ENCODE measurements around the gene ADAM12. TPM values are rescaled to one million over a fixed set of nuclear protein-coding genes. Genes with fewer than 3 reads are reported as not detected.

Gene ADAM12
- total RNA-seq, 3 donors from 2014 or later = 0.34 to 0.87 (median 0.51) TPM

- DNase-seq = no peak
- no peak for ATAC-seq
- H3K27me3 Mint-ChIP-seq (ENCODE audit: low read depth) = no peaks in the 10 kb centered on the region
- no peaks in the 10 kb centered on the region for H3K36me3 Mint-ChIP-seq (ENCODE audit: insufficient read depth)
- peaks cover 18% of the 10 kb centered on the region for H3K9me3 Mint-ChIP-seq
- no peak overlapping the region for H3K4me3 Mint-ChIP-seq
- no peaks in the 10 kb centered on the region for H3K4me1 Mint-ChIP-seq (ENCODE audit: low read depth)
Measured at GRCh38 chr10:126421756-126422256, 33.5 kb upstream of the ADAM12 start.

GRCh38 chr10:126420567-126421300 lies 32.5 kb upstream of the ADAM12 start:
- ATAC-seq (no peak), DNase-seq (no peak)
- H3K4me3 Mint-ChIP-seq = no peak overlapping the region
- H3K27me3 Mint-ChIP-seq (ENCODE audit: low read depth) = no peaks in the 10 kb centered on the region
- H3K4me1 Mint-ChIP-seq (ENCODE audit: low read depth) = no peaks in the 10 kb centered on the region
- H3K36me3 Mint-ChIP-seq (ENCODE audit: insufficient read depth) = no peaks in the 10 kb centered on the region
- H3K9me3 Mint-ChIP-seq = peaks cover 26% of the 10 kb centered on the region

GRCh38 chr10:126417220-126417825 lies 29.0 kb upstream of the ADAM12 start:
- no peaks in the 10 kb centered on the region for H3K27me3 Mint-ChIP-seq (ENCODE audit: low read depth)
- no peak for ATAC-seq
- no peaks in the 10 kb centered on the region for H3K4me1 Mint-ChIP-seq (ENCODE audit: low read depth)
- no peak overlapping the region for H3K4me3 Mint-ChIP-seq
- H3K9me3 Mint-ChIP-seq = peaks cover 16% of the 10 kb centered on the region
- DNase-seq = no peak
- H3K36me3 Mint-ChIP-seq (ENCODE audit: insufficient read depth) = no peaks in the 10 kb centered on the region

- Mint-ChIP-seq H3K4me3 (no peak overlapping the region), H3K27me3 (ENCODE audit: low read depth) (no peaks in the 10 kb centered on the region), H3K4me1 (ENCODE audit: low read depth) (no peaks in the 10 kb centered on the region), H3K36me3 (ENCODE audit: insufficient read depth) (no peaks in the 10 kb centered on the region), H3K9me3 (no peaks in the 10 kb centered on the region)
- DNase-seq = no peak
- ATAC-seq = no peak
Measured at GRCh38 chr10:126409821-126410220, 21.5 kb upstream of the ADAM12 start.

- Mint-ChIP-seq H3K9me3 (no peaks in the 10 kb centered on the region), H3K36me3 (ENCODE audit: insufficient read depth) (no peaks in the 10 kb centered on the region), H3K4me1 (ENCODE audit: low read depth) (no peaks in the 10 kb centered on the region), H3K27me3 (ENCODE audit: low read depth) (no peaks in the 10 kb centered on the region), H3K4me3 (no peak overlapping the region)
- no peak for DNase-seq
- no peak for ATAC-seq
Measured at GRCh38 chr10:126408953-126409641, 20.8 kb upstream of the ADAM12 start.

- H3K4me3 Mint-ChIP-seq = no peak overlapping the region
- H3K9me3 Mint-ChIP-seq = no peaks in the 10 kb centered on the region
- DNase-seq (no peak), ATAC-seq (no peak)
- no peaks in the 10 kb centered on the region for H3K27me3 Mint-ChIP-seq (ENCODE audit: low read depth)
- no peaks in the 10 kb centered on the region for H3K36me3 Mint-ChIP-seq (ENCODE audit: insufficient read depth)
- no peaks in the 10 kb centered on the region for H3K4me1 Mint-ChIP-seq (ENCODE audit: low read depth)
Measured at GRCh38 chr10:126407831-126408230, 19.6 kb upstream of the ADAM12 start.

- no peaks in the 10 kb centered on the region for H3K4me1 Mint-ChIP-seq (ENCODE audit: low read depth)
Measured at GRCh38 chr10:126405239-126405775, 17.0 kb upstream of the ADAM12 start.

GRCh38 chr10:126402721-126403695 lies 14.7 kb upstream of the ADAM12 start:
- ATAC-seq = no peak
- no peak overlapping the region for H3K4me3 Mint-ChIP-seq
- peaks cover 4% of the 10 kb centered on the region for H3K9me3 Mint-ChIP-seq
- H3K4me1 Mint-ChIP-seq (ENCODE audit: low read depth) = no peaks in the 10 kb centered on the region
- no peaks in the 10 kb centered on the region for H3K27me3 Mint-ChIP-seq (ENCODE audit: low read depth)
- DNase-seq = no peak
- no peaks in the 10 kb centered on the region for H3K36me3 Mint-ChIP-seq (ENCODE audit: insufficient read depth)

More at GRCh38 chr10:126405239-126405775, 17.0 kb upstream of the ADAM12 start:
- no peak overlapping the region for H3K4me3 Mint-ChIP-seq
- H3K9me3 Mint-ChIP-seq = no peaks in the 10 kb centered on the region
- H3K36me3 Mint-ChIP-seq (ENCODE audit: insufficient read depth) = no peaks in the 10 kb centered on the region
- ATAC-seq (no peak), DNase-seq (no peak)
- no peaks in the 10 kb centered on the region for H3K27me3 Mint-ChIP-seq (ENCODE audit: low read depth)

- no peaks in the 10 kb centered on the region for H3K4me1 Mint-ChIP-seq (ENCODE audit: low read depth)
- H3K9me3 Mint-ChIP-seq = peaks cover 7% of the 10 kb centered on the region
- H3K36me3 Mint-ChIP-seq (ENCODE audit: insufficient read depth) = no peaks in the 10 kb centered on the region
- no peak for DNase-seq
- no peak overlapping the region for H3K4me3 Mint-ChIP-seq
- no peak for ATAC-seq
- no peaks in the 10 kb centered on the region for H3K27me3 Mint-ChIP-seq (ENCODE audit: low read depth)
Measured at GRCh38 chr10:126400641-126401040, 12.4 kb upstream of the ADAM12 start.

GRCh38 chr10:126398924-126399323 lies 10.6 kb upstream of the ADAM12 start:
- Mint-ChIP-seq H3K36me3 (ENCODE audit: insufficient read depth) (no peaks in the 10 kb centered on the region), H3K4me1 (ENCODE audit: low read depth) (no peaks in the 10 kb centered on the region), H3K27me3 (ENCODE audit: low read depth) (no peaks in the 10 kb centered on the region), H3K9me3 (peaks cover 7% of the 10 kb centered on the region), H3K4me3 (no peak overlapping the region)
- DNase-seq (no peak), ATAC-seq (no peak)

- ATAC-seq = no peak
- no peaks in the 10 kb centered on the region for H3K27me3 Mint-ChIP-seq (ENCODE audit: low read depth)
Measured at GRCh38 chr10:126398383-126398743, 10.1 kb upstream of the ADAM12 start.

GRCh38 chr10:126397640-126398382 lies 9.5 kb upstream of the ADAM12 start:
- Mint-ChIP-seq H3K27me3 (ENCODE audit: low read depth) (no peaks in the 10 kb centered on the region), H3K36me3 (ENCODE audit: insufficient read depth) (no peaks in the 10 kb centered on the region), H3K4me1 (ENCODE audit: low read depth) (no peaks in the 10 kb centered on the region), H3K9me3 (peaks cover 7% of the 10 kb centered on the region), H3K4me3 (no peak overlapping the region)
- DNase-seq = no peak
- no peak for ATAC-seq

More at GRCh38 chr10:126398383-126398743, 10.1 kb upstream of the ADAM12 start:
- no peaks in the 10 kb centered on the region for H3K36me3 Mint-ChIP-seq (ENCODE audit: insufficient read depth)
- no peak overlapping the region for H3K4me3 Mint-ChIP-seq
- no peak for DNase-seq
- no peaks in the 10 kb centered on the region for H3K4me1 Mint-ChIP-seq (ENCODE audit: low read depth)
- peaks cover 7% of the 10 kb centered on the region for H3K9me3 Mint-ChIP-seq

- ATAC-seq (no peak), DNase-seq (no peak)
- Mint-ChIP-seq H3K4me3 (no peak overlapping the region), H3K36me3 (ENCODE audit: insufficient read depth) (no peaks in the 10 kb centered on the region), H3K9me3 (peaks cover 7% of the 10 kb centered on the region), H3K27me3 (ENCODE audit: low read depth) (no peaks in the 10 kb centered on the region), H3K4me1 (ENCODE audit: low read depth) (no peaks in the 10 kb centered on the region)
Measured at GRCh38 chr10:126397156-126397555, 8.9 kb upstream of the ADAM12 start.

Measured in activated T-cell treated with anti-CD3 and anti-CD28 coated beads, Interleukin-2, amount 50 U/mL, for 4 hours (primary cell).